Natural killer cell (primary cell): Measurements from ENCODE around the gene MTMR12. TPM values are rescaled to one million over a fixed set of nuclear protein-coding genes. Genes with fewer than 3 reads are reported as not detected.

Source experiments
- ATAC-seq, 3 donors: fragments of 150-1000 bp in 2 of 3; fragments of 200-7000 bp in 1 of 3; cut with Tn5 transposase; 1 replicate in 1 of 3; 2 replicates in 2 of 3; pipeline ENCODE4 v1.10.0; 2021; ENCODE audit warnings: mild to moderate bottlenecking in 2 of 3, moderate library complexity in 2 of 3
- DNase-seq, 2 donors: peaks; one replicate each; pipeline versions ENCODE4 v3.0.0 to v3.0.0-alpha.2; 2013 to 2021; ENCODE audit warnings: mixed read lengths in 1 of 2
- H3K27ac ChIP-seq: one replicate; pipeline ENCODE4 v1.5.1; 2013; ENCODE audit warnings: mild to moderate bottlenecking, low read length
- H3K27me3 ChIP-seq: one replicate; pipeline ENCODE4 v1.6.1; 2013; ENCODE audit warnings: low read length; ENCODE audit not compliant: control insufficient read depth, insufficient read depth
- H3K36me3 ChIP-seq: one replicate; pipeline ENCODE4 v1.6.1; 2013; ENCODE audit warnings: low read length; ENCODE audit not compliant: control insufficient read depth, insufficient read depth
- H3K4me1 ChIP-seq: one replicate; pipeline ENCODE4 v1.6.1; 2013; ENCODE audit warnings: low read length; ENCODE audit not compliant: control insufficient read depth, insufficient read depth
- H3K4me3 ChIP-seq: one replicate; pipeline ENCODE4 v1.5.1; 2013; ENCODE audit warnings: low read length
- H3K9me3 ChIP-seq: one replicate; pipeline ENCODE4 v1.6.1; 2013; ENCODE audit warnings: low read length; ENCODE audit not compliant: control insufficient read depth, insufficient read depth
- H3K27ac Mint-ChIP-seq, 2 donors: one replicate each; pipeline ENCODE4 v1.8.0; 2022; ENCODE audit warnings: mild to moderate bottlenecking in 2 of 2, mixed read lengths in 2 of 2, moderate library complexity in 1 of 2
- H3K27me3 Mint-ChIP-seq, 2 donors: one replicate each; pipeline ENCODE4 v1.8.0; 2022; ENCODE audit warnings: low read depth in 2 of 2, mixed read lengths in 2 of 2
- H3K36me3 Mint-ChIP-seq: one replicate; pipeline ENCODE4 v1.8.0; 2022; ENCODE audit warnings: mixed read lengths
- H3K4me1 Mint-ChIP-seq, 2 donors: one replicate each; pipeline ENCODE4 v1.8.0; 2022; ENCODE audit warnings: mixed read lengths in 2 of 2
- H3K4me3 Mint-ChIP-seq: one replicate; pipeline ENCODE4 v1.8.0; 2022; ENCODE audit warnings: mild to moderate bottlenecking, moderate library complexity, mixed read lengths
- H3K9me3 Mint-ChIP-seq, 2 donors: one replicate each; pipeline ENCODE4 v1.8.0; 2022; ENCODE audit warnings: mixed read lengths in 2 of 2
- CTCF ChIP-seq: fragments of 200-600 bp; IDR thresholded peaks from one replicate; pipeline ENCODE4 v1.8.0; 2022; ENCODE audit warnings: antibody characterized with exemption
- WGBS: methylation state at CpG from one replicate; pipeline ENCODE4 v1.1.7; 2013; ENCODE audit warnings: missing lambda C conversion rate; ENCODE audit not compliant: insufficient coverage; 5-methylcytosine and 5-hydroxymethylcytosine counted together
- intact Hi-C: fragments of 100-400 bp; cut with micrococcal nuclease; formaldehyde crosslinking; loops from one replicate; pipeline ENCODE4 v1.14.2; 2022
- total RNA-seq, 4 donors: library from RNA; stranded (reverse); fragments of 120-200 nt in 1 of 4; gene quantifications; one replicate each; pipeline versions ENCODE4 v1.2.3 to v1.2.4, GENCODE V29; 2013 to 2022

The MTMR12 gene
- total RNA-seq, 3 donors from 2014 or later (not counting 1 experiment from before 2014, with no cell fraction given) = 36.9 to 47.7 (median 39.8) TPM

GRCh38 chr5:32201122-32201753, 111.5 kb downstream of the MTMR12 start:
- no peaks in the 10 kb centered on the region for H3K36me3 ChIP-seq
- no peak for DNase-seq
- intact Hi-C loops = no loop called here
- Mint-ChIP-seq H3K27me3 (peaks cover 0 to 18% of the 10 kb centered on the region in 2 donors), H3K4me3 (no peak overlapping the region), H3K36me3 (no peaks in the 10 kb centered on the region), H3K27ac (no peak overlapping the region), H3K9me3 (no peaks in the 10 kb centered on the region), H3K4me1 (no peaks in the 10 kb centered on the region)
- H3K4me3 ChIP-seq = no peak overlapping the region
- H3K27ac ChIP-seq = no peak overlapping the region
- no peaks in the 10 kb centered on the region for H3K27me3 ChIP-seq
- no peaks in the 10 kb centered on the region for H3K4me1 ChIP-seq
- no peaks in the 10 kb centered on the region for H3K9me3 ChIP-seq
- no peak for TF ChIP-seq CTCF
- no peak for ATAC-seq
- 30% methylated on average over 2 of the region's 3 CpGs for WGBS

- H3K27me3 Mint-ChIP-seq = peaks cover 21 to 27% of the 10 kb centered on the region in 2 donors
- peaks cover 0 to 6% of the 10 kb centered on the region in 2 donors for H3K4me1 Mint-ChIP-seq
- H3K27me3 ChIP-seq = no peaks in the 10 kb centered on the region
- H3K27ac Mint-ChIP-seq = no peak overlapping the region
- DNase-seq (no peak), ATAC-seq (no peak)
- TF ChIP-seq CTCF = no peak
- H3K4me3 Mint-ChIP-seq = no peak overlapping the region
- no peak overlapping the region for H3K27ac ChIP-seq
- no peaks in the 10 kb centered on the region for H3K36me3 ChIP-seq
- H3K9me3 ChIP-seq = no peaks in the 10 kb centered on the region
- H3K4me1 ChIP-seq = peaks cover 3% of the 10 kb centered on the region
- no peak overlapping the region for H3K4me3 ChIP-seq
- H3K9me3 Mint-ChIP-seq = no peaks in the 10 kb centered on the region
- no peaks in the 10 kb centered on the region for H3K36me3 Mint-ChIP-seq
- WGBS = 94% methylated on average over 4 of the region's 6 CpGs
- intact Hi-C loops = no loop called here
These were observed 115.7 kb downstream of the MTMR12 start for GRCh38 chr5:32197032-32197431.

GRCh38 chr5:32195265-32195664, 117.5 kb downstream of the MTMR12 start:
- intact Hi-C loops = no loop called here
- Mint-ChIP-seq H3K4me1 (peaks cover 0 to 6% of the 10 kb centered on the region in 2 donors), H3K4me3 (no peak overlapping the region), H3K9me3 (no peaks in the 10 kb centered on the region), H3K27ac (no peak overlapping the region), H3K27me3 (peaks cover 21 to 28% of the 10 kb centered on the region in 2 donors), H3K36me3 (no peaks in the 10 kb centered on the region)
- H3K4me1 ChIP-seq = peaks cover 3% of the 10 kb centered on the region
- WGBS = 88% methylated on average over 5 of the region's 5 CpGs
- H3K36me3 ChIP-seq = no peaks in the 10 kb centered on the region
- H3K9me3 ChIP-seq = no peaks in the 10 kb centered on the region
- no peak for ATAC-seq
- no peak overlapping the region for H3K4me3 ChIP-seq
- TF ChIP-seq CTCF = no peak
- H3K27me3 ChIP-seq = no peaks in the 10 kb centered on the region
- no peak for DNase-seq
- H3K27ac ChIP-seq = no peak overlapping the region

- WGBS = 16% methylated on average over 7 of the region's 7 CpGs
- peaks cover 17 to 28% of the 10 kb centered on the region in 2 donors for H3K27me3 Mint-ChIP-seq
- no peaks in the 10 kb centered on the region for H3K36me3 ChIP-seq
- ATAC-seq (no peak), DNase-seq (no peak)
- H3K4me3 ChIP-seq = no peak overlapping the region
- TF ChIP-seq CTCF = no peak
- no peaks in the 10 kb centered on the region for H3K27me3 ChIP-seq
- H3K27ac ChIP-seq = no peak overlapping the region
- H3K9me3 Mint-ChIP-seq = no peaks in the 10 kb centered on the region
- H3K4me1 Mint-ChIP-seq = peaks cover 0 to 6% of the 10 kb centered on the region in 2 donors
- no peaks in the 10 kb centered on the region for H3K36me3 Mint-ChIP-seq
- peaks cover 3% of the 10 kb centered on the region for H3K4me1 ChIP-seq
- no peak overlapping the region for H3K4me3 Mint-ChIP-seq
- intact Hi-C loops = no loop called here
- H3K27ac Mint-ChIP-seq = no peak overlapping the region
- H3K9me3 ChIP-seq = no peaks in the 10 kb centered on the region
These were observed 119.1 kb downstream of the MTMR12 start for GRCh38 chr5:32193591-32193990.
